Measurements from ENCODE around the gene TULP3.

DNA sequence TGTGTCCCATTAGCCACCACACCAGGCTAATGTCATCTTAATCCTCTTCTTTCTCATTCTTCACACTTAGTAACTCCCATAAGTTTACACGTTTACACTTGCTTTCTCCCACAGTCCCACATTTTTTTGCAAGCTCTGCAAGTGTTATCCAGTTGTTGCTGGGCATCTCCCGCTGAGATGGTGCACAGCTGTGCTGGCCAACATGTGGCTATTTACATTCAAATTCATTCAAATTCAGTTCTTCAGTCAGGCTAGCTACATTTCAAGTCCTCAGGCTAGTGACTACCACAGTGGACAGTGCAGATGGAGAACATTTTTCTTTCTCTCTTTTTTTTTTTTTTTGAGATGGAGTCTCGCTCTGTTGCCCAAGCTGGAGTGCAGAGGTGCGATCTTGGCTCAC is 58.7 kb downstream of the TULP3 start:
- no peak for TF ChIP-seq POLR2A (IDR thresholded peaks at IDR 0.05)
- TF ChIP-seq, protein P1, sequence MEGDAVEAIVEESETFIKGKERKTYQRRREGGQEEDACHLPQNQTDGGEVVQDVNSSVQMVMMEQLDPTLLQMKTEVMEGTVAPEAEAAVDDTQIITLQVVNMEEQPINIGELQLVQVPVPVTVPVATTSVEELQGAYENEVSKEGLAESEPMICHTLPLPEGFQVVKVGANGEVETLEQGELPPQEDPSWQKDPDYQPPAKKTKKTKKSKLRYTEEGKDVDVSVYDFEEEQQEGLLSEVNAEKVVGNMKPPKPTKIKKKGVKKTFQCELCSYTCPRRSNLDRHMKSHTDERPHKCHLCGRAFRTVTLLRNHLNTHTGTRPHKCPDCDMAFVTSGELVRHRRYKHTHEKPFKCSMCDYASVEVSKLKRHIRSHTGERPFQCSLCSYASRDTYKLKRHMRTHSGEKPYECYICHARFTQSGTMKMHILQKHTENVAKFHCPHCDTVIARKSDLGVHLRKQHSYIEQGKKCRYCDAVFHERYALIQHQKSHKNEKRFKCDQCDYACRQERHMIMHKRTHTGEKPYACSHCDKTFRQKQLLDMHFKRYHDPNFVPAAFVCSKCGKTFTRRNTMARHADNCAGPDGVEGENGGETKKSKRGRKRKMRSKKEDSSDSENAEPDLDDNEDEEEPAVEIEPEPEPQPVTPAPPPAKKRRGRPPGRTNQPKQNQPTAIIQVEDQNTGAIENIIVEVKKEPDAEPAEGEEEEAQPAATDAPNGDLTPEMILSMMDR (IDR thresholded peaks at IDR 0.05): no peak
- TF ChIP-seq POLR2AphosphoS5 (IDR thresholded peaks at IDR 0.05; ENCODE audit: insufficient read depth in 1 of 2, low read depth in 1 of 2): no peak

Measured in vagina (tissue), 2 donors.